ENCODE results near the gene TIGD1. TPM values are rescaled to one million over a fixed set of nuclear protein-coding genes. Genes with fewer than 3 reads are reported as not detected.

The TIGD1 gene
- polyA plus RNA-seq, 3 donors: 1.6 to 4.1 (median 2.1) TPM

GRCh38 chr2:232535761-232536530 lies 14.4 kb downstream of the TIGD1 start:
- intact Hi-C loops (cut with micrococcal nuclease): no loop called here
- no peak overlapping the region for H3K9ac ChIP-seq (ENCODE audit: insufficient read depth, low read length, poor library complexity, severe bottlenecking)
- no peak overlapping the region for H3K27ac ChIP-seq (ENCODE audit: low read depth in 1 of 2, low read length in 2 of 2)
- Mint-ChIP-seq H3K27me3 (ENCODE audit: low read depth in 3 of 3) (peaks cover 7 to 17% (median 9%) of the 10 kb centered on the region in 3 donors), H3K36me3 (no peaks in the 10 kb centered on the region), H3K4me1 (peaks cover 18% of the 10 kb centered on the region), H3K9me3 (peaks cover 7 to 11% (median 9%) of the 10 kb centered on the region in 7 donors), H3K4me3 (no peak overlapping the region), H3K27ac (peak overlapping the region in 1 of 7 donors; percentile 42)
- peaks cover 24 to 33% of the 10 kb centered on the region in 2 donors for H3K4me1 ChIP-seq (ENCODE audit: control insufficient read depth in 1 of 2, insufficient read depth in 2 of 2, low read length in 2 of 2)
- H3K79me2 ChIP-seq (ENCODE audit: insufficient read depth, low read length): no peaks in the 10 kb centered on the region
- no peaks in the 10 kb centered on the region for H4K20me1 ChIP-seq (ENCODE audit: insufficient read depth, low read length)
- no peak overlapping the region for H3K4me3 ChIP-seq (replicated peaks in 1 of 3; ENCODE audit: low read depth in 2 of 3, low read length in 3 of 3)
- no CpG with 5 or more reads among the region's 5 CpGs for WGBS (ENCODE audit: insufficient coverage)
- H3K27me3 ChIP-seq (ENCODE audit: control insufficient read depth in 2 of 2, insufficient read depth in 2 of 2, low read length in 2 of 2): no peaks in the 10 kb centered on the region
- no peak for DNase-seq
- no peak overlapping the region for H3K4me2 ChIP-seq (replicated peaks; ENCODE audit: extremely low read depth, low read length, poor library complexity, severe bottlenecking)
- no peak overlapping the region for H2AFZ ChIP-seq (ENCODE audit: insufficient read depth, low read depth, low read length, poor library complexity, severe bottlenecking)
- TF ChIP-seq CTCF (IDR thresholded peaks at IDR 0.05): no peak
- H3K9me3 ChIP-seq (replicated peaks in 1 of 2; ENCODE audit: control insufficient read depth in 1 of 2, insufficient read depth in 1 of 2, low read length in 2 of 2): peaks cover 7% of the 10 kb centered on the region in 2 donors
- no peaks in the 10 kb centered on the region for H3K36me3 ChIP-seq (replicated peaks in 1 of 2; ENCODE audit: control insufficient read depth in 1 of 2, insufficient read depth in 2 of 2, low read length in 2 of 2)

GRCh38 chr2:232534940-232535651 lies 15.3 kb downstream of the TIGD1 start:
- Mint-ChIP-seq H3K27me3 (ENCODE audit: low read depth in 3 of 3) (peaks cover 7 to 17% (median 10%) of the 10 kb centered on the region in 3 donors), H3K9me3 (peaks cover 7 to 11% (median 9%) of the 10 kb centered on the region in 7 donors), H3K36me3 (no peaks in the 10 kb centered on the region), H3K4me1 (peaks cover 18% of the 10 kb centered on the region), H3K4me3 (no peak overlapping the region), H3K27ac (no peak overlapping the region)
- H3K9ac ChIP-seq (ENCODE audit: insufficient read depth, low read length, poor library complexity, severe bottlenecking): no peak overlapping the region
- H3K4me2 ChIP-seq (replicated peaks; ENCODE audit: extremely low read depth, low read length, poor library complexity, severe bottlenecking): no peak overlapping the region
- no peak overlapping the region for H2AFZ ChIP-seq (ENCODE audit: insufficient read depth, low read depth, low read length, poor library complexity, severe bottlenecking)
- intact Hi-C loops (cut with micrococcal nuclease): no loop called here
- H3K4me3 ChIP-seq (replicated peaks in 1 of 3; ENCODE audit: low read depth in 2 of 3, low read length in 3 of 3): no peak overlapping the region
- no peaks in the 10 kb centered on the region for H3K27me3 ChIP-seq (ENCODE audit: control insufficient read depth in 2 of 2, insufficient read depth in 2 of 2, low read length in 2 of 2)
- peaks cover 21 to 26% of the 10 kb centered on the region in 2 donors for H3K4me1 ChIP-seq (ENCODE audit: control insufficient read depth in 1 of 2, insufficient read depth in 2 of 2, low read length in 2 of 2)
- H3K27ac ChIP-seq (ENCODE audit: low read depth in 1 of 2, low read length in 2 of 2): no peak overlapping the region
- WGBS (ENCODE audit: insufficient coverage): 84% methylated on average over 7 of the region's 14 CpGs
- no peak for DNase-seq
- no peak for TF ChIP-seq CTCF (IDR thresholded peaks at IDR 0.05)
- no peaks in the 10 kb centered on the region for H3K79me2 ChIP-seq (ENCODE audit: insufficient read depth, low read length)
- H3K9me3 ChIP-seq (replicated peaks in 1 of 2; ENCODE audit: control insufficient read depth in 1 of 2, insufficient read depth in 1 of 2, low read length in 2 of 2): peaks cover 7% of the 10 kb centered on the region in 2 donors
- H3K36me3 ChIP-seq (replicated peaks in 1 of 2; ENCODE audit: control insufficient read depth in 1 of 2, insufficient read depth in 2 of 2, low read length in 2 of 2): no peaks in the 10 kb centered on the region
- no peaks in the 10 kb centered on the region for H4K20me1 ChIP-seq (ENCODE audit: insufficient read depth, low read length)
